Stimulated activated CD8-positive, alpha-beta memory T cell treated with anti-CD3 and anti-CD28 coated beads, Interleukin-4, amount 100 ng/mL, for 4 hours (primary cell): ENCODE results near the gene CD101.

Experiments
- DNase-seq, 2 donors: peaks; one replicate each; pipeline ENCODE4 v3.0.0-alpha.2; 2020; ENCODE audit warnings: low read depth in 2 of 2, low spot score in 1 of 2

Gene CD101

GRCh38 chr1:117015724-117016123 lies 14.2 kb downstream of the CD101 start:
- no peak for DNase-seq

- no peak for DNase-seq
Observed at GRCh38 chr1:117017062-117017461, 15.5 kb downstream of the CD101 start.

GRCh38 chr1:117017648-117018047 lies 16.1 kb downstream of the CD101 start:
- DNase-seq, result no peak

DNA sequence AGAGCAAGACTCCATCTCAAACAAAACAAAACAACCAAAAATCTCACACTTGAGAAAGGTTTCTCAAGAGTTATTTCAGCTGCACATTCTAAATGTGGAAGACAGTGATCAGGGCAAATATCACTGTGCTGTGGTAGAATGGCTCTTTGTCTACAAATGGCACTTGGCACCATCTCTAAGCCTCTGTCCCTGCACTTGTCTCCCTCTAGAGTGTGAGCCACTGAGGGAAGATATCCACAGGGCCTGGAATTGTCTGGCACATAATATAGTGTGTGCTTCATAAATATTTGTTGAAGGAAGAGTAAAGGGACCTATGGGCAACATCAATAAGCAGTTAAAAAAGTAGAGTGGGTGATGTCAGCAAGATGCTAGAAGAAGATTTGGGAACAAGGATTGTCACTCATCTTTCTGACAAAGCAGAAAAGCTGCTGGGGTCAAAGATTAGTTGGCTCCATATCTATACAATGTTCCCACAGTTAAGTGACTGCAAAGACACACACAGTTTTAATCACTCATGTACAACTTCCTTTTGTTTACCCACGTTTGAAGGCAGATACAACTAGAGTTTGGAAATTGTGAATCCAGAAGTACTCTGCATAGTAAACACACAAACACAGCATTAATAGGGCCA lies 19.1 kb downstream of the CD101 start:
- DNase-seq, result no peak

- no peak for DNase-seq
Observed at GRCh38 chr1:117022114-117022513, 20.6 kb downstream of the CD101 start.

GRCh38 chr1:117025568-117025967 lies 24.0 kb downstream of the CD101 start:
- DNase-seq, result no peak

- DNase-seq, result no peak
Observed at GRCh38 chr1:117026361-117026760, 24.8 kb downstream of the CD101 start.

DNA sequence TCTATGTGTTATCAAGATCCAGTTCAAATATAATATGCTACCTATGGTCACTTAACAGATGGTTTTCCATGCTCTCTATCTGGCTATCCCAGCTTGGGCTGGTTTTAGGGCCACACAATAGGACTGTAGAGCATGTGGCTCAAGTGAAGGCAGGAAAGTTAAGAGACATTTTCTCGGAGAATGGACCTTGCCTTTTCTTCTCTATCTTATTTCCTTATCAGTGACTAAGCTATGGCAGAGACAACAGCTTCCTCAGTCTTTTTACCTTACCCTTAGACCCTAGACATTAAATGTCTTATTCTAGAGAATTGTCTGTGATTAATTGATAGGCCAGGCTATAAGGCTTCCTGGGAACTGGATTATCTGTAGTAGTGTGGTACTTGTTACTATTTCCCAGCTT lies 28.1 kb downstream of the CD101 start:
- no peak for DNase-seq

DNA sequence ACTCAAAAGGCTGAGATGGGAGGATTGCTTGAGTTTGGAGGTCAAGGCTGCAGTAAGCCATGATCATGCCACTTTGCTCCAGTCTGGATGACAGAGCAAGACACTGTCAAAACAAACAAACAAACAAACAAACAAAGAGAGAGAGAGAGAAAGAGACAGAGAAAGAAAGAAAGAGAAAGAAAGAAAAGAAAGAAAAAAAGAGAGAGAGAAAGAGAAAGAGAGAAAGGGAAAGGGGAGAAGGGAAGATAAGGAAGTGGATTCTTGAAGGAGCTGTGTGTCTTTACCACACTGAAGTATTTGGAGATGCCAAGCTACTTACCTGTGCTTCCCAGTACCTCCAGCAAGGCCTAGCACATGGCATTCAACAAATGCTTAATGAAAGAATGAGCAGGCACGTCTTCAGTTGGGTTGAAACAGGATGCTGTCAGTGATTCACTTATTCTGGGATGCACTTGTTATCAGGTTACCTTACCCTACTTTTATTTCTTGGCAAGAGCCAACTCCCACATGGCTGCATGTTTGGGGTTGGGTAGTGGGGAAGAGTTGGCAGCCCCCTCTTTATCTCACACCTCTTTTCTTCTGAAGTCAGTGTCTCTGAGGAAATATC lies 28.8 kb downstream of the CD101 start:
- no peak for DNase-seq

- DNase-seq, result no peak
Observed at GRCh38 chr1:117032266-117032665, 30.7 kb downstream of the CD101 start.

DNA sequence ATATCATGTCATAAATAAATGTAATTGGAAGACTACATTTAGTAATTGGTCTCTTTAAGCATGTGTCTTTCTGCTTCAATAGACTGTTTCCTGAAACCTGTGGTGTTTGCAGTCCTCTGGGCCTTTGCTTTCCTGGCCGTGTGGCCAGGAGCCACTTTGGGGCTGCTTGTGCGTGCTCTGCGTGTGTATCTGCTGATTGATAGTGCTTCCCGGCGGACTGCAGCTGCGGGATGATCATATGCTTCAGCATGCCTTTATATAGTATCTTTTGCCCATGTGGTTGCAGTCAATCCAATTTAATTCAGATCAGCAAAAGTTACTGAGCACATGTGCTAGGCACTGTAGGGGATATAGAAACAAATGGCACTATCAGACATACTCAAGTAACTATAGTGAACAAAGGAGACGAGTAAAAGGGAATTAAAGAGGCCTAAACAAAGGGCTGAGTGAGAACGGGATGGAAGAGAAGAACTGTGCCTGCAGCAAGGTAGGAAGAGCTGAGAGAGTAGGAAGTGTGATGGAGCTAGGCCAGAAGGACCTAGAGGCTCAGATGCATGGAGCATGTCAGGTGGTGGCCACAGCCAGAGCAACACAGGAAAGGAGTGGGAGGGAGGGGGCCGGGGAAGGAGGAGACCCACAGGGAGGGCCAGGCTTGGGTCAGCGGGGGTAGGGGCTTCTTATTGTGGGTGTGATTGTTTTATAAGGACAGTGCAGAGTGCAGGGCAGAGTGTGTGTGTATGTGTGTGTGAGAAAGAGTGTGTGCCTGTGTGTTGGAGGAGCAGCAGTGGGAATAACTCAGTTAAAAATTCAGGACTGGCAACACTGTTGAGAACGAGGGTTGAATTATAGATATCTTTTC lies 31.4 kb downstream of the CD101 start:
- DNase-seq, result no peak

GRCh38 chr1:117033772-117034171 lies 32.2 kb downstream of the CD101 start:
- no peak for DNase-seq

- DNase-seq, result no peak
Observed at GRCh38 chr1:117034791-117035290, 33.3 kb downstream of the CD101 start.

DNA sequence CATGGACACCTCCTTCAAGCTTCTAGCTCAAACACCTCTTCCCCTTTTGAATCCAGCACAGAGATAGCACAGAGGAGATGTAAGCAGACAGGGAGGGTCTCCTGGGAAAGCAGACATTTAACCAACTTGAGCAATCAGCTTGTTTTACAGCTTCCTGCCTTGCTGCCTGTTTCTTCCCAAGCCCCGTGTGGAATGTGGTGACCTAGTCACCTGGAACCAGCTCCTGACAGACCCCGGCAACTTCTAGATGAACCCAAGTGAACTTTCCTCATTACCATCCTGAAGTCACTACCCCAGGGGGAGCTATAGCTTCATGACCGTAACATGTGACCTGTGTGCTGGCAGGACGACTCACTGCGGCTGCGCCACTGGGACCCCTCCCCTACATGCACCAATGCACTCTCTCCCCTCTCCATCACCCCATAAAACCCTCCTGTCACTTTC lies 34.5 kb downstream of the CD101 start:
- no peak for DNase-seq

GRCh38 chr1:117037802-117038201 lies 36.2 kb downstream of the CD101 start:
- DNase-seq, result no peak

DNA sequence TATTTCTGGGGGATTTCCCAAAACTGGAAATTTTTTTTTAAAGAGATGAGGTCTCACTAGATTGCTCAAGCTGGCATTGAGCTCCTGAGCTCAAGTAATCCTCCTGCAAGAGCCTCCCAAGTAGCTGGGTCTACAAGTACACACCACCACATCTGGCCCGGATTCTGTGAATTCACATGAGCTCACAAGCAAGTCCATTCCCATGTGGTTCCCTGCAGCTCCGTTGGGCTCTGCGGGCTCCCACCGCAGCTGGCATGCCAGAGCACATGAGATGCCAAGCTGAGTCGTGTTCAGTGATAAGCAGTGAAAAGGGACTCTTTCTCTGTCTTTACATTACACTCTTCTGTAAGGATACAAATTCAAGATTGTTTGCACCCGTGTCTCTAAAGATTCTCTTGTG lies 36.7 kb downstream of the CD101 start:
- DNase-seq, result no peak

- DNase-seq, result no peak
Observed at GRCh38 chr1:117044217-117044616, 42.7 kb downstream of the CD101 start.

DNA sequence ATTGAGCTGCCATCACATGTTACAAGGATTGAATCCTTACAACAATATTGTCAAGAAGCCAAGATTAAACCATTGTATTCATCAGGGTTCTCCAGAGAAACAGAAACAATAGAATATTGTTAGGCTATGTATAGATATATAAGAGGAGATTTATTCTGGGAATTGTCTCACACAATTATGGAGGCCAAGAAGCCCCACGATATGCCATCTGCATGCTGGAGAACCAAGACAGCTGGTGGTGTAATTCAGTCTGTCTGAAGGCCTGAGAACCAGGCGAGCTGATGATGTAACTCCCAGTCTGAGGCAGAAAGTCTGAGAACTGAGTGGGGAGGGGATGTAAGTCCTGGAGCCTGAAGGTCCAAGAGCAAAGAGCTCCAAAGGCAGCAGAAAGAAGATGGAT lies 44.1 kb downstream of the CD101 start:
- no peak for DNase-seq

DNA sequence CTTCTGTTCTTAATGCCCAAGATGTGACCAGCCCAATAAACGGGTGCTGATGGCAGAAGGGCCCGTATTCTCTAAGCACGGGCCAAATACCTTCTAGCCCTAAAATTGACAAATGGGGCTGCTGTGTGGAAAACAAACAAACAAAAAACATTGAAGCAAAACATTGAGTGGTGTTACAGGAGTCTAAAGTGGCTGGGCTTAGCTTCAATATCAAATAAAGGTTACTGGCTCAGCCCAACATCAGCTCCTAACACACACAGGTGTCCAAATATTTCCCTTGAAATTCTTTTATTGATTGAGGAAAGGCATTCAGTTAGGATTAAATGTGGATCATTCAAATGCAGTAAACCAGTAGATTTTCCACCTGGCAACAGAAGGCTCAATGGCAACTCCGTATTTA lies 45.2 kb downstream of the CD101 start:
- no peak for DNase-seq

GRCh38 chr1:117047271-117047670 lies 45.7 kb downstream of the CD101 start:
- no peak for DNase-seq

GRCh38 chr1:117049857-117050256 lies 48.3 kb downstream of the CD101 start:
- no peak for DNase-seq
